GM12873 (cell line): ENCODE data around the gene LSP1.

ENCODE experiments used
- TF ChIP-seq, protein P1 (sequence below): IDR thresholded peaks from 2 replicates; pipeline ENCODE4 v1.5.1; 2012; ENCODE audit warnings: low read depth, mild to moderate bottlenecking, moderate library complexity, low read length, control low read depth; ENCODE audit not compliant: insufficient read depth; ENCODE audit errors: missing control alignments

Gene LSP1

DNA sequence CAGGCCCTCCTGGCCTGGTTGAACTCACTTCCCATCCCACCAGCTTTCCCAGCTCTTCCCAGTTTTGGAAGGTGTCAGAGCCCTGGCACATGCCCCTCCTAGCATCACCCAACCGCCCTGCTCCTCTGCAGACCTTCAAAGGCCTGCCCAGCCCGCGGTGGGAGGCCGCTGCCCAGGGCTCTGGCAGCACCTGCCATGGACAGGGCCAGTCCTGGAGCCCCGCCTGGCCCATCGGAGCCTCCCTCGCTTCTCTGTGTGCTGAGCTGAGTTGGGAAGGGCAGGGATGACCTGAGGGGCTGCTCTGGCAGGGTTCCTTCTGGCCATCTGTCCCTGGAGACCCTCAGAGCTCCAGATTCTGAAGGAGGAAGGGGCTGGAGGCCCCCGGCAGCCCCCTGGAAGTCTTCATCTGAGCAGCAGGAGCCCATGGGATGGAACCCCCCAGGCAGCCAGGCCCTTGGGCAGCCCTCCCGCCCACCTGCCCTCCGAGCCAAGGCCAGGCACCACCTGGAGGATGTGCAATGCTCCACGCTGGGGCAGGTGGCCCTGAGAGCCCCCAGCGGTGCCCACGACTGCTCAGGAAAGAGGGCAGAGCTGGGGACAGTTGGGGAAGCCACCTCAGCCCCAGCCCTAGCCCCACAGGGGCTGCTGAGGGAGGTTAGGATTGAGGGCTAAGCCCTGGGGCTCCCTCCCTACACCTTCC is 3.6 kb downstream of the LSP1 start:
- TF ChIP-seq, protein P1, sequence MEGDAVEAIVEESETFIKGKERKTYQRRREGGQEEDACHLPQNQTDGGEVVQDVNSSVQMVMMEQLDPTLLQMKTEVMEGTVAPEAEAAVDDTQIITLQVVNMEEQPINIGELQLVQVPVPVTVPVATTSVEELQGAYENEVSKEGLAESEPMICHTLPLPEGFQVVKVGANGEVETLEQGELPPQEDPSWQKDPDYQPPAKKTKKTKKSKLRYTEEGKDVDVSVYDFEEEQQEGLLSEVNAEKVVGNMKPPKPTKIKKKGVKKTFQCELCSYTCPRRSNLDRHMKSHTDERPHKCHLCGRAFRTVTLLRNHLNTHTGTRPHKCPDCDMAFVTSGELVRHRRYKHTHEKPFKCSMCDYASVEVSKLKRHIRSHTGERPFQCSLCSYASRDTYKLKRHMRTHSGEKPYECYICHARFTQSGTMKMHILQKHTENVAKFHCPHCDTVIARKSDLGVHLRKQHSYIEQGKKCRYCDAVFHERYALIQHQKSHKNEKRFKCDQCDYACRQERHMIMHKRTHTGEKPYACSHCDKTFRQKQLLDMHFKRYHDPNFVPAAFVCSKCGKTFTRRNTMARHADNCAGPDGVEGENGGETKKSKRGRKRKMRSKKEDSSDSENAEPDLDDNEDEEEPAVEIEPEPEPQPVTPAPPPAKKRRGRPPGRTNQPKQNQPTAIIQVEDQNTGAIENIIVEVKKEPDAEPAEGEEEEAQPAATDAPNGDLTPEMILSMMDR: no peak

DNA sequence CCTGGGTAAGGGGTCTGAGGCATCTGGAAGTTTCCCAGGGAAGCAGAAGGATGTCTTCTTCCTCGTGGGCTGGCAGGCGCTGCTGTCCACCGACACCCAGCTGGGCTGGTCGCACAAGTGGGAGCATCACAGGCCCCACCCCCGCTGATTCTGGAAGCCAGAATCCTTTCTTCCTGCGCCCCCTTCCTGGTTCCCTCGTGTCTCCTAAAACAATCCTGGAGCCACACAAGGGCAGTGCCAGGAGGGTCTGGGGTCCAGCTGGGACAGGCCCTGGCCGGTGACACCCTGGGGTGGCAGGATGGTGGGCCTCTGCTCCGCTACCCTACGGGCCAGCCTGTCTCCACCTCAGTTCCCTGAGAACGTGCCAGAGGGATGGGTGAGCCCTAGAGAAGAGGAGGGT is 4.2 kb downstream of the LSP1 start:
- TF ChIP-seq, protein P1: no peak

- TF ChIP-seq, protein P1: no peak
Observed at GRCh38 chr11:1858154-1858553, 5.3 kb downstream of the LSP1 start.

DNA sequence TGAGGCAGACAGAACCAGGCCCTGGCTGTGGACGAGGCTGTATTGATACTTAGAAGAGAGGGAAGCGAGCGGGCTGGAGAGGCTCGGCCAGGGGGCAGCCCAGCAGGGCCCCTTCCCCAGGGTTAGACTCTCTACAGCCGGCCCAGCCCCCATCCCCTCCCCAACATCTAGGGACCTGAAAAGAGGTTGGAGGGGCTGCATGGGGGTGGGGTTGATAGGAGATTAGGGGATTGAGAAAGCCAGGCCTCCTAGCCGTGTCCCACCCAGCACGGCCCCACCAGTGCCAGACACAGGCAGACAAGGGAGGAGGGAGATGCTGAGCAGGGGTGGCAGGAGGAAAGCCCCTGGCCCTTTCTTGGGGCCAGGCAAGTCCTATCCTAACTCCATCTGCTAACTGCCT is 5.7 kb downstream of the LSP1 start:
- TF ChIP-seq, protein P1: no peak

DNA sequence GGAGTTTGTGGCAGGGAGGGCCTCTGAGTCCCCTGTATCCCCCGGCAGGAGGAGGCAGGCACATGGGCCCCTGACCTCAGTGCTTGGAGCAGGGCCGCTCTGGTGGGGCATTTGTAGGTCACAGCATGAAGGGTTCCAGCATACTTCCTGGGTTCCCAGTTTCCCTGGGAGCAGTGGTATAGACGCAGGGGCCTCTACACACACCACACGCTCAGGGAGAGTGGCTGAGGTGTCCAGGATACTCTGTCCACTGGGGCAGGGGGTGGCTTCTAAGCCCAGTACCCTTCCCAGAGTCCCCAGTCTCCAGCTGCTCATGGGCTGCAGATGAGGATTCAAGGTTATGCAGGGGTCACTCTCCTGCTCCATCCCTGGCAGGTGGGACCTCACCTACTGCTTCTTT is 6.1 kb downstream of the LSP1 start:
- TF ChIP-seq, protein P1: no peak

- TF ChIP-seq, protein P1: no peak
Observed at GRCh38 chr11:1860108-1860507, 7.2 kb downstream of the LSP1 start.

DNA sequence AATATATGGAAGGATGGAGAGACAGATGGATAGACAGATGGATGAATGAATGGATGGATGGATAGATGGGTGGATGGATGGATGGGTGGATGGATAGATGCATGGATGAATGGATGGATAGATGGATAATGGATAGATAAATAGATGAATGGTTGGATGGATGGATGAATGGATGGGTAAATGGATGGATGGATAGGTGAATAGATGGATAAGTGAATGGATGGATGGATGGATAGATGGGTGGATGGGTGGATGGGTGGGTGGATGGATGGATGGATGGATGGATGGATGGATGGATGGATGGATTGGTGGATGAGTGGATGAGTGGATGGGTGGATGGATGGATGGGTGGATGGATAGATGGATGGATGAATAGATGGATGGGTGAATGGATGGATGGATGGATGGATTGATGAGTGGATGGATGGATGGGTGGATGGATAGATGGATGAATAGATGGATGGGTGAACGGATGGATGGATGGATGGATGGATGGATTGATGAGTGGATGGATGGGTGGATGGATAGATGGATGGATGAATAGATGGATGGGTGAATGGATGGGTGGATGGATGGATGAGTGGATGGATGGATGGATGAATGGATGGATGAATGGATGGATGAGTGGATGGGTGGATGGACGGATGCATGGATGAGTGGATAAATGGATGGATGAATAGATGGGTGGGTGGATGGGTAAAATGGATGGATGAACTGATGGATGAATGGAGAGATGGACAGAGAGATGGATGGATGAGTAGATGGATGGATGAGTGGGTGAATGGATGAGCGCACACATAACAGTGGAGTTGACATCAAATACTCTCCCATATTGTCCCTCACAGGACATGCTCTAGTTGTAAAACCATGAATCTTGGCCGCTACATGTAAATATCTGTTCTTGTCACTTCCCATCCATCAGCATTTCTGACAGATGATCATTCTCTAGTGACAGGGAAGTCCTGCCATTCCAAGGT is 8.8 kb downstream of the LSP1 start:
- TF ChIP-seq, protein P1: no peak
